A549 treated with AZD2906 at 1 μM for 4 hours (cell line): ENCODE results near the gene MACF1. TPM values are rescaled to one million over a fixed set of nuclear protein-coding genes. Genes with fewer than 3 reads are reported as not detected.

Experiments used
- total RNA-seq: library from RNA; stranded (reverse); fragments of 200-300 nt; extraction: Qiagen RNA extraction; gene quantifications from 5 replicates; pipeline ENCODE4 v1.2.3, GENCODE V29; 2022

Gene MACF1, protein sequence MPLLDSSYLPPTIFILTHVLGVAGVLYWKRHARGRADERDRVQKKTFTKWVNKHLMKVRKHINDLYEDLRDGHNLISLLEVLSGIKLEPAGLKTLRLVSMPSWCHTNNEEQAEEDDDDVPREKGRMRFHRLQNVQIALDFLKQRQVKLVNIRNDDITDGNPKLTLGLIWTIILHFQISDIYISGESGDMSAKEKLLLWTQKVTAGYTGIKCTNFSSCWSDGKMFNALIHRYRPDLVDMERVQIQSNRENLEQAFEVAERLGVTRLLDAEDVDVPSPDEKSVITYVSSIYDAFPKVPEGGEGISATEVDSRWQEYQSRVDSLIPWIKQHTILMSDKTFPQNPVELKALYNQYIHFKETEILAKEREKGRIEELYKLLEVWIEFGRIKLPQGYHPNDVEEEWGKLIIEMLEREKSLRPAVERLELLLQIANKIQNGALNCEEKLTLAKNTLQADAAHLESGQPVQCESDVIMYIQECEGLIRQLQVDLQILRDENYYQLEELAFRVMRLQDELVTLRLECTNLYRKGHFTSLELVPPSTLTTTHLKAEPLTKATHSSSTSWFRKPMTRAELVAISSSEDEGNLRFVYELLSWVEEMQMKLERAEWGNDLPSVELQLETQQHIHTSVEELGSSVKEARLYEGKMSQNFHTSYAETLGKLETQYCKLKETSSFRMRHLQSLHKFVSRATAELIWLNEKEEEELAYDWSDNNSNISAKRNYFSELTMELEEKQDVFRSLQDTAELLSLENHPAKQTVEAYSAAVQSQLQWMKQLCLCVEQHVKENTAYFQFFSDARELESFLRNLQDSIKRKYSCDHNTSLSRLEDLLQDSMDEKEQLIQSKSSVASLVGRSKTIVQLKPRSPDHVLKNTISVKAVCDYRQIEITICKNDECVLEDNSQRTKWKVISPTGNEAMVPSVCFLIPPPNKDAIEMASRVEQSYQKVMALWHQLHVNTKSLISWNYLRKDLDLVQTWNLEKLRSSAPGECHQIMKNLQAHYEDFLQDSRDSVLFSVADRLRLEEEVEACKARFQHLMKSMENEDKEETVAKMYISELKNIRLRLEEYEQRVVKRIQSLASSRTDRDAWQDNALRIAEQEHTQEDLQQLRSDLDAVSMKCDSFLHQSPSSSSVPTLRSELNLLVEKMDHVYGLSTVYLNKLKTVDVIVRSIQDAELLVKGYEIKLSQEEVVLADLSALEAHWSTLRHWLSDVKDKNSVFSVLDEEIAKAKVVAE (N-terminal part only)
- total RNA-seq = 26.8 to 35.4 TPM (median 32.4 TPM) in 5 replicates

DNA sequence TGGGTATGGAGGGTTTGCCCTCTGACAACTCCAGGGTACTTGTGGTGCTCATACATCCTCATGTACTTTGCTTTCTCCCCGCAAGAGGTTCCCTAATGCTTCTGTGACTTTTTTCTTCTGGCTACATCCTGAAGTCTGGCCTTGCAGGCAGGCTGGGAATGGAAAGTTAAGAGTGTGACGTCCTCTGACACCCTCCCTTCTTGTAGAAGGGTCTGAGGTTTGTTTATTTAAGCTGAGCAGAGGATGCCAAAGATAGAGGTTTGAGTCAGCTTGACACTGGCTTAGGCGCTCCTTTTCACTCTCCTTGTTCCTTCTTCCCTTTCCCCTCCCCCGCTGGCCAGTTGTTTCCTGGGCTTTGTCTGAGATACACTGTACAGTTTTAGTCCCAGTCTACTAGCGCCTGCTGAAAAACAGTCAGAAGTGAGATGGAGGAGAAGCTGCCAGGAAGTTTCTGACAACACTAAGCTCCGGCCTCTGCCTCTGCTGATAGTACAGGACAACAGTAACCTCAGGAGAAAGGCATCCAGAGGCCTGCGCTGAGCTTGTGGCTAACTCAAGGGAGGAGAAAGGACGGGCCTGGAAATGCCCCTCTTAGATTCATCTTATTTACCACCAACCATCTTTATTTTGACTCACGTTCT, at the start of gene MACF1:
Gene MACF1 (plus strand): TSS at position 255 of the 641 bp plus-strand sequence. CDS start 328 bp downstream, at position 583.

GRCh38 chr1:39491146-39491921, 286.8 kb downstream of the MACF1 start, which contains the start of gene BMP8A:
TSS of gene BMP8A (plus strand) at chr1:39491636. CDS start at chr1:39491992, 356 bp downstream.

Other genes starting within 250 kb of the MACF1 start
- 41.1 to 45.0 TPM (median 42.8 TPM) in 5 replicates for gene AKIRIN1, start 213.4 kb upstream of the MACF1 start, total RNA-seq
- 410 to 533 TPM (median 429 TPM) in 5 replicates for gene NDUFS5, start 178.3 kb upstream of the MACF1 start, total RNA-seq